Measurements from ENCODE around the gene ERC2.

ERC2 gene

DNA sequence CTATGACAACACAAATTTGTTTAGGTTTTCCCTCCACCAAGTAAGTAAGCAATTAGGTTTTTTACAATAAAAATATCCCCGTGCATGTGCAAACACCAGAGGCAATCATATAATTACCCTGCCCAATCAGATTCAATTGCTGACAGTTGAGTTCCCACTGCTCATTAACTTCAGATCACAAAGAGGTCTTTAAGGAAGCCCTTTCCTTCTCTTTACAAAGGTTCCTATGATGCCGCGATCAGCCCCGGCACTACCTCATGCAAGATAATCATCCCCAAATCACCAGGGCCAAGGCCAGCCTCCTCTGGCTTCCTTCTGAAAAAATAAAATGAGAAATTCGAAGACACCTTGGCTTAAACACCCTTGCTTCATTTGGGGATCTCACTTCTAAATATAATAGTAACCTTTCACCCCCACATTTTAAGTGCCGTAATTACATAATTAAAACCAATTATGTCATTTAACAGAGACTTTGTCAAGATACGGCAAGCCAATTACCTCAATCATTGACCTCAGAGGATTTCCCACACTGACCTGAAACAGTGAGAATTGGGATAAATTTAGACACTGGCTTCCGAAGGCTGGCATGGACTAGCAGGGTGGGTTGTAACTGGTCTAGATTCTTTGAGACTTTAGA, 859.8 kb downstream of the ERC2 start:
- TF ChIP-seq, protein P1, sequence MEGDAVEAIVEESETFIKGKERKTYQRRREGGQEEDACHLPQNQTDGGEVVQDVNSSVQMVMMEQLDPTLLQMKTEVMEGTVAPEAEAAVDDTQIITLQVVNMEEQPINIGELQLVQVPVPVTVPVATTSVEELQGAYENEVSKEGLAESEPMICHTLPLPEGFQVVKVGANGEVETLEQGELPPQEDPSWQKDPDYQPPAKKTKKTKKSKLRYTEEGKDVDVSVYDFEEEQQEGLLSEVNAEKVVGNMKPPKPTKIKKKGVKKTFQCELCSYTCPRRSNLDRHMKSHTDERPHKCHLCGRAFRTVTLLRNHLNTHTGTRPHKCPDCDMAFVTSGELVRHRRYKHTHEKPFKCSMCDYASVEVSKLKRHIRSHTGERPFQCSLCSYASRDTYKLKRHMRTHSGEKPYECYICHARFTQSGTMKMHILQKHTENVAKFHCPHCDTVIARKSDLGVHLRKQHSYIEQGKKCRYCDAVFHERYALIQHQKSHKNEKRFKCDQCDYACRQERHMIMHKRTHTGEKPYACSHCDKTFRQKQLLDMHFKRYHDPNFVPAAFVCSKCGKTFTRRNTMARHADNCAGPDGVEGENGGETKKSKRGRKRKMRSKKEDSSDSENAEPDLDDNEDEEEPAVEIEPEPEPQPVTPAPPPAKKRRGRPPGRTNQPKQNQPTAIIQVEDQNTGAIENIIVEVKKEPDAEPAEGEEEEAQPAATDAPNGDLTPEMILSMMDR (IDR thresholded peaks at IDR 0.05; ENCODE audit: low read depth, low read length), result no peak
- Histone ChIP-seq H3K27me3 (ENCODE audit: insufficient read depth, low read depth, severe bottlenecking) (no peaks in the 10 kb centered on the region), H3K9me3 (ENCODE audit: severe bottlenecking) (no peaks in the 10 kb centered on the region), H3K27ac (no peak overlapping the region), H3K4me3 (ENCODE audit: low read depth, low read length) (no peak overlapping the region), H3K36me3 (no peaks in the 10 kb centered on the region)
- no peak for DNase-seq

DNA sequence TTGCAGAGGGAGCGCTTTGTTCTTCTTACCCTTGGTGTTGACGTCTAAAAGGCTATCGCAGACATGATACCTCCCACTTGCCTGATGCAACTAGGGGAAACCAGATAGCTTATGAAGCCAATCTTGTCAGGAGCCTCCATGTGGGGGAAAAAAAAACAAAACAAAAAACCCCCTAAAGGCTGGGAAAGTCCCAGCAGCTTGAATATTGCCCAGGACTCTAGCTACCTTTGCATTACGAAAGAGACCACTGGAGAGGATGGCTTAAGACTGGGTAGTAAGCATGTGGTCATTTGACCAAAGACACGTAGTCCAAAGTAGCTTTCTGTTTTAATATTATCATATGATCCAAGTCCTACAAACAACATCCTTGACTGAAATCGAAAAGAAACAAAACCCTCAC, 860.4 kb downstream of the ERC2 start:
- DNase-seq, result no peak
- TF ChIP-seq, protein P1 (IDR thresholded peaks at IDR 0.05; ENCODE audit: low read depth, low read length), result no peak
- Histone ChIP-seq H3K27me3 (ENCODE audit: insufficient read depth, low read depth, severe bottlenecking) (no peaks in the 10 kb centered on the region), H3K9me3 (ENCODE audit: severe bottlenecking) (no peaks in the 10 kb centered on the region), H3K27ac (no peak overlapping the region), H3K4me3 (ENCODE audit: low read depth, low read length) (no peak overlapping the region), H3K36me3 (no peaks in the 10 kb centered on the region)

DNA sequence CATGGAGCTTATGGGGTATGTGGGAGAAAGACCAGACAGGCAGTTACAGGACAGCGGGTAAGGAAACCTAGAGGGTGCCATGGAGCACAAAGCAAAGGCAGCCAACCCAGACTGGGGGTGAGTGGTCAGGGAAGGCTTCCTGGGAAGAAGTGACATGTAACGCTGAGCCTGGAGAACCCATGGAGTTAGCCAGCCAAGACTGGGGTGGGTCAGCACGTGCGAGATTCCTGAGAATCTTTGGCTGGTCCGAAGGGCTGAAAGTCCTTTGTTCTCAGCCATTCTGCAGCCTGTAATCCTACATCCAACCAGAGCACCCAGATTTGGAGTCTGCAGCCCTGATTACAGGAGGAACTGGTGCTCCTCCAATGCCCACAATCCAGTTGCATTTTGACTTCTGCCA, 861.1 kb downstream of the ERC2 start:
- TF ChIP-seq, protein P1 (IDR thresholded peaks at IDR 0.05; ENCODE audit: low read depth, low read length), result no peak
- H3K36me3 ChIP-seq, result no peaks in the 10 kb centered on the region
- no peak overlapping the region for H3K4me3 ChIP-seq (ENCODE audit: low read depth, low read length)
- DNase-seq, result no peak
- H3K27me3 ChIP-seq (ENCODE audit: insufficient read depth, low read depth, severe bottlenecking), result no peaks in the 10 kb centered on the region
- H3K9me3 ChIP-seq (ENCODE audit: severe bottlenecking), result no peaks in the 10 kb centered on the region
- no peak overlapping the region for H3K27ac ChIP-seq

DNA sequence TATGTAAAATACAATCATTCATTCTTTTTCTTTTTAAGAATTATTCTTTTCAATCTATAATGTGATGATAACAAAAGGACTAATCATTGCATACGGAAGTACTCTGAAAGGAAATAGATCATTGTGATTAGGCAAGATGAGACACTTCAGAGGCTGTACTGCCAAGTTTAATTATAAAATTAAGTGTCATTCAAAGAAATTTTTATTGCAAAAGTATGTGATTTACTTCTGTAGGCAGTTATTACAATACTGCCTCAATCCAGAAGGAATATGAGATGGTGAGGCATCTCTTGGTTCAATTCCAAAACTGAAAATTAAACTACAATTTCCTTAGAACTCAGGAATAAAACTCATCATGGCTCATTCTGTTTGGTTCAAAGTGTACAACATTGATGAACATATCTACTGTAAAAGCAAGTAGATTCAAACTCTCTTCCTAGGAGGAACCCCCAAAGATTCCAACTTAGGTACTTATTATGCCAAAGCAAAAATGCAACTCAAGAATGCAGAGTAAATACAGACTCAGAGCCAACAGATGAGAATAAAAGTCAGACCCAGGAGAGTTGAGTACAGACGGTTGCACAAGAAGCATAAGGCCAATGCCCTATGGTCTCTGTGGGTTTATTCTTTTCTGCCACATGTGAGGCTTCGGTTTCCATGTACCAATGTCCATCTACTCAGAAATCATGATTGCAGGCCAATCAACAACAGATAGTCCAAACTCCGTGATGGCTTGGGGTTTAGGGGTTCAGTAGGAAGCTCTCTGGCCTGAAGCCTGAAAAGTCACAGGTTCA, 862.6 kb downstream of the ERC2 start:
- DNase-seq, result no peak
- TF ChIP-seq, protein P1 (IDR thresholded peaks at IDR 0.05; ENCODE audit: low read depth, low read length), result no peak
- H3K27ac ChIP-seq, result no peak overlapping the region

DNA sequence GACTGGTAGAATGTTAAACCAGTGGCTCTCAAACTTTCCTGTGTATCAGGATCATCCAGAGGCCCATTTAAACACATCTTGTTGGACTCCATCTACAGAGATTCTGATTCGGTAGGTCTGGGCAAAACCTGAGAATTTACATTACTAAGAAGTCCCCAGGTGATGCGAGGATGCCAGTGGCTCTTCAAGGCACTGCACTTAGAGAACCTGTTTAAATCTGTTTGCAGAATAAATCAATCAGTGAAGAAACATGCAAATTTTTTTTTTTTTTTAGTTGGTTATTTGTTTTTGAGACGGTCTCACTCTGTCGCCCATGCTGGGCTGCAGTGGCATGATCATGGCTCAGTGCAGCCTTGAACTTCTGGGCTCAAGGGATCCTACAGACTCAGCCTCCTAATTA, 863.4 kb downstream of the ERC2 start:
- DNase-seq, result no peak
- H3K27me3 ChIP-seq (ENCODE audit: insufficient read depth, low read depth, severe bottlenecking), result no peaks in the 10 kb centered on the region
- H3K9me3 ChIP-seq (ENCODE audit: severe bottlenecking), result no peaks in the 10 kb centered on the region
- H3K4me3 ChIP-seq (ENCODE audit: low read depth, low read length), result no peak overlapping the region
- no peak overlapping the region for H3K27ac ChIP-seq
- no peaks in the 10 kb centered on the region for H3K36me3 ChIP-seq
- TF ChIP-seq, protein P1 (IDR thresholded peaks at IDR 0.05; ENCODE audit: low read depth, low read length), result no peak

More for the DNA sequence above, 862.6 kb downstream of the ERC2 start:
- H3K9me3 ChIP-seq (ENCODE audit: severe bottlenecking), result no peaks in the 10 kb centered on the region
- no peaks in the 10 kb centered on the region for H3K36me3 ChIP-seq
- H3K4me3 ChIP-seq (ENCODE audit: low read depth, low read length), result no peak overlapping the region
- no peaks in the 10 kb centered on the region for H3K27me3 ChIP-seq (ENCODE audit: insufficient read depth, low read depth, severe bottlenecking)

Measured in WERI-Rb-1 (cell line).